T-helper 9 cell (primary cell): ENCODE results near the gene SMURF1.
"Not testable (repeated sequence)": the region's sequence is repeated elsewhere in the genome, so short reads cannot be mapped to it uniquely, and the experiment has no call there.

ENCODE experiments used
- DNase-seq: peaks from one replicate; pipeline ENCODE4 v3.0.0-alpha.2; 2020

SMURF1 gene

GRCh38 chr7:99120916-99121315, 23.0 kb downstream of the SMURF1 start:
- DNase-seq = no peak

DNA sequence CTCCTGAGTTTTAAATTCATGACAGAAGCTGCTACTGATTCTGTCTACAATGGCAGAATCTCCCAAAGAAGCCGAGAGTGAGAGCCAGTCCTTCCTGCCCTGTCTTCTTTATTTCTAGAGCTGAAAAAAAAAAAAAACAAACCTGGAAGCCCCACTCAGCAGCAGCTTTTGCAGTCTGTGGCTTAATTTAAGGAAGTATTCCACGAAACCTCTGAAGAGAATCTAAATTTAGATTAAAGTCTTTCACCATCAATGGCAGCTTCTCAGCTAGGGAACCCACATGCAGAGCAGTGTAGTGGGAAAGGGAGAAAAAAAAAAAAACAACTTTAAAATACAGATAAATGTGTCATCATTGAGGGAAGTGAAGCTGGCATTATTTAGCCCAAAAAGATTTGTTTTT, 23.4 kb downstream of the SMURF1 start:
- no peak for DNase-seq

- DNase-seq = no peak
These were observed 25.8 kb downstream of the SMURF1 start for GRCh38 chr7:99118077-99118476.

GRCh38 chr7:99116144-99116543, 27.8 kb downstream of the SMURF1 start:
- no peak for DNase-seq

DNA sequence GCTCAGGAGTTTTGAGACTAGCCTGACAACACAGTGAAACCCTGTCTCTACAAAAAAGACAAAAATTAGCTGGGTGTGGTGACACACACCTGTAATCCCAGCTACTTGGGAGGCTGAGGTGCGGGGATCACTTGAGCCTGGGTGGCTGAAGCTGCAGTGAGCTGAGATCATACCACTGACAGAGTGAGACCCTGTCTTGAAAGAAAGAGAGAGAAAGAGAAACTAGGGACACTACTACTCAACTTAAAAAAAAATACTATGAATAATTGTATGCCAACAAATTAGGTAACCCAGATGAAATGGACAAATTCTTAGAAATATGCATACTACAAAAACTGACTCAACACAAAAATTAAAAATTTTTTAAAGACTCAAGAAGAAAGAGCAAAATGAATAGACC, 28.5 kb downstream of the SMURF1 start:
- DNase-seq = no peak

- DNase-seq = no peak
These were observed 30.9 kb downstream of the SMURF1 start for GRCh38 chr7:99112979-99113378.

DNA sequence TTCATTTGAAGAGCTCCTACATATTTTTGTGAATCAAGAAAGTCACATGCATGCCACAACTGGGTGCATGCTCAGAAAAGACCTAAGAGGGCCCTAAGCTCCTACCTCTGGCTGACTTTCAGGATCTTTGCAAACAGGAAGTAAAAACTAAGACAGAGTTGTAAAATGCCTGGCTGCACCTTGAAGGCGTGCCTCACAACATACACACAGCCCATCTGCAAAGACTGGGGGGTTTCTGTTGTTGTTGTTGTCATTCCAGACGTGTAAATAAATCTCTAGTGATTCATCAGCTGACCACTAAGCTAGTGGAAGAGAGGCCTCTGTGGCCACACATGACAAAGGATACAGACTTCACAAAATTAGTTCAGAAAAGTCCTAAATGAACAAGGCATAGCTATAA, 31.8 kb downstream of the SMURF1 start:
- DNase-seq = no peak

DNA sequence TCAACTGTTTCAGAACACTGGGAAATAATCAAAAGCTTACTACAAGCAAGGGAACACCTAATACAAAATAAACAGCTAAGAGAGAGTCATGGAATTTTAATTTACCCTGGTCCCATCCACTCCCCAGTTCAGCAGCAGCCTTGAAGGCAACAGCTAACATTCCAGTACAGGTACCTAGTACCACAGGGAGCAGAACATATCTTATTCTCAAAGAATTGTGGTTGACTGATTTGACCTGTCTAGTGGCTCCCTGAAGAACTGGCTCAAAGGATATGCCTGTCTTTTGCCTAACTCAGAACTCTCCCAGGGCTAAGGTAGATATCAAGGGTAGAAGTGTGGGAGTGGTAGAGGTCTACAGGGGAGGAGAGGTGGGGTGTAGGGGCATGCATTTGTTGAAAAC, 32.3 kb downstream of the SMURF1 start:
- no peak for DNase-seq

DNA sequence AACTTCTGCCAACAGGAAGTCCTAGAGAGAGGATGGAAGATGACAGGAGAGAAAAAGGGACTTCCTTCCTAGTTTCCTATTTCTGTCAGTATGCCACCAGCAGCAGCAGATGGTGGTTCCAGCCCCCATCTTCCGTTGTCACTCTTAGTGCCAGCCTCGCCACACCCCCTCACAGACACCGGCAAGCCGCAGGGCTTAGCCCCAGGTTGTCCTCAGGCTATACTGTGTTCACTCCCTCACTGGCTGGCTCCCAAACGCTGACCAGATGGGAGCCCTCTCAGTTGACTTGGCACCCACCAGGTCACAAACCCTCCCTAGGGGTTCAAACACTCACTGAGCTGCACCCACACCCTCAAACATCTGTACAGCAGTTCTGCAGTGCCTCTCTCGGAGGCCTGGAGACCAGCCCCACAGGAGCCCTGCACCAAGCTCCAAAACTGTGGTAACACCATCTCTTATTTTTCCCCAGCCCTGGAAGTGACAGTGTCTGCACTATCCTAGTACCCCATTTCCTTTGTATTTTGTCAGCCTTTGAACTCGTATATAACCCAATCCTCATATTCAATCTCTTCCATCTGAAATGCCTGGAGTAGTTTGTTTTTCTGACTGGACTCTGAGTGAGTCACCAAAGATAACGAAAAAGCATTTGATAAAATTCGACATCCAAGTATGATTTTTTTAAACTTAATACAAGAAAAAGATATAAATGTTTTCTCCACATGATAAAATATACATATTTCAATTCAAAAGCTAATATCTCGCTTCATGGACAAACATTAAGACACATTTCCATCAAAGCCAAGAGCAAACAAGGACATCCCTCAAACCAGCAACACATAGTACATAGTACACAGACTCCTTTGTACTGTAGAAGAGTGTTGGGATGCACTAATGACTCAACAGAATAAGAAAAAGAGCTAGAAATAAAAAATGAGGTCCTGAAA, 34.5 kb downstream of the SMURF1 start:
- DNase-seq = no peak

DNA sequence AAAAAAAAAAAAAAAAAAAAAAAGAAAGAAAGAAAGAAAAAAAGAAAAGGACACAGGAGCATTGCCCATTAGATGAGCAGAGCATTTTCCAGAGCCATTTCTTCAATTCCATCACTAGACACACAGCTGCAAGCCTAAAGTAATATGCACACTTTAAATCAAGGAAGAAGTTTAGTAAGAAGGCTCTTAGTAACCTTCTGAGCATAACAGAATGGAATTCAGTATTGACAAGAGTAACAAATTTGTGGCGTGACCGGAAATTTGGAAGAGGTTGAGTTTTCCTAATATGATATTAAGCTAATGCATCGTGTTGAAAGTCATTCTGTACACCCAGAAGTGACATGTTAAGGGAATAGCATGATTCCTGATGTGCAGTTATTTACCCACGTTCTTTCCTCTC, 35.3 kb downstream of the SMURF1 start:
- no peak for DNase-seq

- DNase-seq = no peak
These were observed 37.1 kb downstream of the SMURF1 start for GRCh38 chr7:99106821-99107241.

GRCh38 chr7:99106411-99106810, 37.5 kb downstream of the SMURF1 start:
- DNase-seq = no peak

DNA sequence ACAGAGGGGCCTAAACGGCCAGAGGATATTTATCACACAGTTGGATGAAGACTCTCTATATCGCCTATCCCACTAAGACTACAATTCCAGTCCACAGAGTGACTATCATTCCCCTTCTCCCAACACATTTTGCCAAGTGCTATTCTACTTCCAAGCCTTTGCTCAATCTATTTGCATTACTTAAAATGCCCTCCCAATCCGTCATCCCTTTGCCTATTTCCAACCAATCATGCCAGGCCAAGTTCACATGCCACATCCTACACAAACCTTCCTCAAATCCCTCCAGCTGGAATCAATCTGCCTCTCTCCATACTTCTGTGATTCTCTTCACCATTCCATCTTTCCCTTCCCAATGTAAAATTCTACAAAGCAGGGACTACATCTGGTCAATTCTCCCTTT, 38.2 kb downstream of the SMURF1 start:
- DNase-seq = no peak

DNA sequence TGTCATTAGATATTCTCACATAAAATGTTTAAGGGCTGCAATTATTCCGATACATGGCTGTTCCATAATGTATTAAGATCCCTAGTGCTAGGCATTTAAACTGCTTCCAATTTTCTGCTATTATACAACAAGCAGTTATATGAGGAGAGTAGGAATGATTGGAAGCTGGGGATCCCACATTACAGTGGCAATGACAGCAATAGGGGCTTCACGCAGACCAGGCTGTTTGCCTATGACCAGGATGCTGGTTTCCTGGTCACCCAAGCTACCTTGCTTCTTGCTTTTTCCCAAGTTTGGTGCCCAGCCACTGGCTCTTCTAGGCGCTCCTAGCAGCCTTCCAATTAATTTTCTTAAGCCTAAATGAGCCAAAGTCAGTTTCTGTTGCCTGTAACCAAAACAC, 39.3 kb downstream of the SMURF1 start:
- DNase-seq = no peak

GRCh38 chr7:99103836-99104235, 40.1 kb downstream of the SMURF1 start:
- DNase-seq = not testable (repeated sequence)

- DNase-seq = no peak
These were observed 40.9 kb downstream of the SMURF1 start for GRCh38 chr7:99102809-99103690.

DNA sequence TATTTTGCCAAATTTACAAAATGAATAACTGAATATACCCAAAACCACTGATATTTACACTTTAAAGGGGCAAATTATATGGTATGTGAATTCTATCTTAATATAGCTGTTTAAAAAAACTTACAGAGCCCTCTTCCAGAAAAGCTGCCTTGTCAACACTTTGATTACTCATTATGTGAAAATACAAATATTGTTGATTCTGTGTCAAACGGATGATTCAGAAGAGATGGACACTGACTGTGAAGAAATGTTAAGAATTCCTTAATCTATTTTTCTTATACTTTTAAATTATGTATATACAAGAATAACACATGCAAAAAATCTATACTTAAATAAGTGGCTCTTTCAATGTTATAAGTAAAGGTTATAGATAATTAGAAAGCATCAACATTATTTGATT, 41.5 kb downstream of the SMURF1 start:
- DNase-seq = no peak

DNA sequence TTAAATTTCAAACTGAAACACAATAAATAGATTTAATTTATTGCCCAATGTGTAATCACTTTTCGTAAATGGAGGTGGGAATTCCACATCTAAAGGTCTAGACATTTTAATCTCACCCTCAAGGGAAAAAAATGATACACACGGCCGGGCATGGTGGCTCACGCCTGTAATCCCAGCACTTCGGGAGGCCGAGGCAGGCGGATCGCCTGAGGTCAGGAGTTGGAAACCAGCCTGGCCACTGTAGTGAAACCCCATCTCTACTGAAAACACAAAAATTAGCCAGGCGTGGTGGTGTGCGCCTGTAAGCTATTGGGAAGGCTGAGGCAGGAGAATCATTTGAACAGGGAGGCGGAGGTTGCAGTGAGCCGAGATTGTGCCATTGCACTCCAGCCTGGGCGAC, 42.4 kb downstream of the SMURF1 start:
- not testable (repeated sequence) for DNase-seq

DNA sequence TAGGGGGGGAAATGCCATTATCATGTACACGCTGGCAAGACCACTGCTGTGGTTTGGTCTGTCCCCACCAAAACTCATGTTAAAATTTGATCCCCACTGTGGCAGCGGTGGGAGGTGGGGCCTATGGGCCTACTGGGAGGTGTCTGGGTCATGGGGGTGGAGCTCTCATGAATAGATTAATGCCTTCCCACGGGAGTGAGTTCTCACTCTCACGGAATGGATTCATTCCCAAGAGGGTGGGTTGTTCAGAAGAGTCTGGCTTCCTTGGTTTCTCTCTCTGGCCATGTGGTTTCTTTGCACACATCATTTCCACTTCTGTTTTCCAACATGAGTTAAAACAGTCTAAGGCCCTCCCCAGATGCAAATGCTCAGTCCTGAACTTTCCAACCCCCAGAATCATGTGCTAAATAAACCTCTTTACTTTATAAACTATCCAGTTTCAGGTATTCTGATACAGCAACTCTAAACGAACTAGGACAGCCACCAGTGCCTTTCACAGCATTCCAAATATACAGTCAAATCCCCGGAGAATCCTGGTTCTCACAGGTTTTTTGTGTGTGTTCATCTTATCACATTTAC, 44.3 kb downstream of the SMURF1 start:
- DNase-seq = no peak

GRCh38 chr7:99098824-99099498, 44.9 kb downstream of the SMURF1 start:
- no peak for DNase-seq

DNA sequence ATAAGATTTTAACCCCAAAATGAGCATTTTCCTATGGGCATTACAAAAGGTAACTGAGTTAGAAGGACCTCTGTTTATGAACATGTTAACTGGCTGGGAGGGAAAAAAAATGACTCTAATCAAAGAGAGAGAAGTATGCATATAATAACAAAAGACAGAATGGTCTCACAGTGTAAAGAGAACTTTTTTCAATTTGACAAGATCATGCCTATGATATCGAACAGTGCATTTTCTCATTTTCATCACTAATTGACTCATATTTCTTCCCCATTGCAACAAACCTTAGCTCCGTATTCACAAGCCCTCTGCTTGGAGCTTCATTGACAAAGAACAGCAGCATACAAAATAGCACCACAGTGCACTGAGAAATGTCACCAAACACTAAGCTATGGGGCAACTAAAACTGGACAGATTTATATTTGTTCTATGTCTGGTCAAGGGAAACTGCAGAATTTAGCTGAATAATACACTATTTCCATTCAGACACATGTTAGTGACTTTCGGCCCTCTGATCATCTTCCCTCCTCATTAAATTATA, 45.6 kb downstream of the SMURF1 start:
- DNase-seq = no peak

- no peak for DNase-seq
These were observed 46.2 kb downstream of the SMURF1 start for GRCh38 chr7:99097730-99098129.
